Neutrophil (primary cell): ENCODE results near the gene ATP9A.

Source experiments
- H3K27ac ChIP-seq: fragments of 200-600 bp; sonication (generic); 2 replicates; pipeline ENCODE4 v1.5.1; 2016; ENCODE audit warnings: mild to moderate bottlenecking, moderate library complexity
- H3K27me3 ChIP-seq: fragments of 200-600 bp; sonication (generic); 2 replicates; pipeline ENCODE4 v1.6.0; 2016; ENCODE audit warnings: mild to moderate bottlenecking
- H3K36me3 ChIP-seq: fragments of 200-600 bp; sonication (generic); 2 replicates; pipeline ENCODE4 v1.5.1; 2017
- H3K4me1 ChIP-seq, 2 experiments: fragments of 200-600 bp in 1 of 2; sonication (generic) in 1 of 2; 1 replicate in 1 of 2; 2 replicates in 1 of 2; pipeline versions ENCODE4 v1.5.1 to v1.6.1; 2013 to 2016; ENCODE audit warnings: low read depth in 1 of 2, low read length in 1 of 2, mild to moderate bottlenecking in 1 of 2, moderate library complexity in 1 of 2; ENCODE audit not compliant: control insufficient read depth in 1 of 2, insufficient read depth in 1 of 2
- H3K4me3 ChIP-seq, 2 experiments: fragments of 200-600 bp in 1 of 2; sonication (generic) in 1 of 2; 1 replicate in 1 of 2; 2 replicates in 1 of 2; pipeline ENCODE4 v1.5.1; 2013 to 2016; ENCODE audit warnings: low read depth in 1 of 2, low read length in 1 of 2, mild to moderate bottlenecking in 1 of 2, moderate library complexity in 1 of 2
- H3K9me3 ChIP-seq: fragments of 200-600 bp; sonication (generic); 2 replicates; pipeline ENCODE4 v1.5.1; 2016
- TF ChIP-seq, protein P1 (sequence below): fragments of 200-600 bp; sonication (generic); IDR thresholded peaks from 2 replicates; pipeline ENCODE4 v1.5.1; 2016; ENCODE audit warnings: antibody characterized with exemption

Gene ATP9A

DNA sequence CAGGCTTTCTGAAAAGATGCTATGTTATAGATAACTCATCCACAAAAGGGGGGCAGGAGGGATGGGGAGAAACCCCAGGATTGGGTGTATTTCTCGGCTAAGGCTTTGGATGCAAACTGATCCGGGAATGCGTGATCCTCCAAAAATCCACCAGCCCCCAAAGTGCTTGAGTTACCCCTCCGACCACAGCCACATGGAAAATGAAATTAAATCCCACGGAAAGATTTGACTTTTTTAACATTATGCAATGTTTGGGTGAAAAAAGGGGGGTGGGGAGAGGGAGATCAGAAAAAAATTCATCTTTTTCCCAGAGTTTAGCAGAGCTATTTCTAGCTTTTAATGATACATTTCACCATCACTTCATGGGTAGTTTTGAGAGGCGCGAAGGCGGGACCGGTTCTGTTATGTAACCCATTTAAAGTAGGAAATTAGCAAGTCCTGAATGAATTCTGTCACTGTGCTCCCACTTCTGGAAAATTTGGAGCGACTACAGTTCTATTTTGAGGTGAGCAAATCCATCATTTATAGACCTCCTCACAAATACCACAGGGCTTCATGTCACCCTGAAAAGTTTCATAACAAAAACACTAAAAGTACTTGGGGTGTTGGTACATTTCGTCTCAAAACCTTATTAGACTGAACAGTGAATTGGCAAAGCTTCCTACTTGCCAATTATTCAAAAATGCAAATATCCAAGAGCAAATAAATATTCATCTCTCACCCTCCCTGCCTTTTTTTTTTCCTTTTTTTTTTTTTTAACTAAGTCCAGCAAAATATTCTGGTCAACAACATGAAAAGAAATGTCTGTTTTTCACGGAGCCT, 173.7 kb downstream of the ATP9A start:
- Histone ChIP-seq H3K36me3 (no peaks in the 10 kb centered on the region), H3K9me3 (no peaks in the 10 kb centered on the region), H3K27me3 (peaks cover 3% of the 10 kb centered on the region), H3K4me1 (peaks cover 14 to 19% of the 10 kb centered on the region in 2 experiments), H3K27ac (no peak overlapping the region), H3K4me3 (no peak overlapping the region)
- TF ChIP-seq, protein P1, sequence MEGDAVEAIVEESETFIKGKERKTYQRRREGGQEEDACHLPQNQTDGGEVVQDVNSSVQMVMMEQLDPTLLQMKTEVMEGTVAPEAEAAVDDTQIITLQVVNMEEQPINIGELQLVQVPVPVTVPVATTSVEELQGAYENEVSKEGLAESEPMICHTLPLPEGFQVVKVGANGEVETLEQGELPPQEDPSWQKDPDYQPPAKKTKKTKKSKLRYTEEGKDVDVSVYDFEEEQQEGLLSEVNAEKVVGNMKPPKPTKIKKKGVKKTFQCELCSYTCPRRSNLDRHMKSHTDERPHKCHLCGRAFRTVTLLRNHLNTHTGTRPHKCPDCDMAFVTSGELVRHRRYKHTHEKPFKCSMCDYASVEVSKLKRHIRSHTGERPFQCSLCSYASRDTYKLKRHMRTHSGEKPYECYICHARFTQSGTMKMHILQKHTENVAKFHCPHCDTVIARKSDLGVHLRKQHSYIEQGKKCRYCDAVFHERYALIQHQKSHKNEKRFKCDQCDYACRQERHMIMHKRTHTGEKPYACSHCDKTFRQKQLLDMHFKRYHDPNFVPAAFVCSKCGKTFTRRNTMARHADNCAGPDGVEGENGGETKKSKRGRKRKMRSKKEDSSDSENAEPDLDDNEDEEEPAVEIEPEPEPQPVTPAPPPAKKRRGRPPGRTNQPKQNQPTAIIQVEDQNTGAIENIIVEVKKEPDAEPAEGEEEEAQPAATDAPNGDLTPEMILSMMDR, result no peak

DNA sequence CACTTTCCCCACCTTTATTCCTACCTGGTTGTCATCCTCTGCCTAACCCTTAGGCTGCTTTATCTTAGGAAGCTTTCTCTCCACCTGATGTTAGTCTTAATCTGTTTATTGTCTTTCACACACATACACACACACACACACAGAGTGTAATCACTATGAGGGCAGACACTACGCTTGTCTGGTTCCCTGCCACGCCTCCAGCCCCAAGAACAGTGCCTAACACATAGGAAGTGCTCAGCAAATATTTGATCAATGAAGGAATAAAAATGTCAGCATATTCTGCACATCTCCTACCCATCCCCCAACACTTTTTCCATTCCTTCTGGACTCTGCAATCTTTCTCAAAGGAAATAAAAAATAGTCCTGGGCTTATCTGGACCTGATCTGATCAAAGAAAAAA, 174.6 kb downstream of the ATP9A start:
- no peak overlapping the region for H3K27ac ChIP-seq
- H3K4me1 ChIP-seq, result peaks cover 14 to 19% of the 10 kb centered on the region in 2 experiments
- no peak overlapping the region for H3K4me3 ChIP-seq
- no peaks in the 10 kb centered on the region for H3K9me3 ChIP-seq
- TF ChIP-seq, protein P1, result no peak
- no peaks in the 10 kb centered on the region for H3K36me3 ChIP-seq
- H3K27me3 ChIP-seq, result peaks cover 3% of the 10 kb centered on the region

DNA sequence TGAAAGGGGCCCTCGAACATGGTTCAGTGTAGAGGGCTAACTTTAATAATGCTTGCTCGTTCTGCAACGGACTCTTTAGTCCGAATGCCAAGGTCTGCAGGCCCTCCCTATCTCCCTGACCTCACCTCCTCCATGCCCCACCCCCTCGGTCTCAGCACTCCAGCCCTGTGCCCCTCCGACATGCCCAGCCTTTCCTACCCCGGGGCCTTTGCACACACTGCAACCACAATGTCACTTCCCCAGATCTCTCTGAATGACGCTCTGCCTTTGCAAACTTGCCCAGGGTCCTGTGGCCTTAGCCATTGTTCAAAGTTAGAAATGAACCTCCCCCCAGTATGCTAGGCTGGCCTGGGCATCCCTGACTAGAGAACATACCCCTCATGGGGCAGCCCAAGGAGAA, 175.6 kb downstream of the ATP9A start:
- no peak overlapping the region for H3K27ac ChIP-seq
- H3K4me1 ChIP-seq, result peaks cover 14 to 19% of the 10 kb centered on the region in 2 experiments
- H3K4me3 ChIP-seq, result no peak overlapping the region
- TF ChIP-seq, protein P1, result no peak
- no peaks in the 10 kb centered on the region for H3K9me3 ChIP-seq
- H3K27me3 ChIP-seq, result peaks cover 3% of the 10 kb centered on the region
- no peaks in the 10 kb centered on the region for H3K36me3 ChIP-seq

DNA sequence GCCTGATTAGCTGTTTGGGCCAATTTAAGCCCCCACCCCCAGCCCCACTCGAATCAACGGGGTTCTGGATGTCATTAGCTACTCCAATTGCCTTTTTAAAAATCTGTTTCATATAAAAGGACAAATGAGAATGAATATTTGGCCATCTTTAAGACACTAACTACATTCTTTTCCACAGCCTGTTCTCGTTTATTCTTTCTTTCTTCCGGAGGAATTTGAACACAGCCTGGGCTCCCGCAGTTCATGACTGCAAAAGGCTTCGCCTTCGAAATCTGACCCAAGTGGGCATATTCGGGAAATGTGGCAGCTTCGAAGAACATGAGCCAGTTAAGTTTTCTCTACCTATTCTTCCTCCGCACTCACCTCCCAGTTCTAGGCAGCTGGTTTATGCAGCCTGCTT, 176.3 kb downstream of the ATP9A start:
- H3K4me1 ChIP-seq, result peaks cover 14 to 19% of the 10 kb centered on the region in 2 experiments
- H3K9me3 ChIP-seq, result no peaks in the 10 kb centered on the region
- no peaks in the 10 kb centered on the region for H3K36me3 ChIP-seq
- H3K27ac ChIP-seq, result no peak overlapping the region
- no peak overlapping the region for H3K4me3 ChIP-seq
- peaks cover 3% of the 10 kb centered on the region for H3K27me3 ChIP-seq
- TF ChIP-seq, protein P1, result no peak

DNA sequence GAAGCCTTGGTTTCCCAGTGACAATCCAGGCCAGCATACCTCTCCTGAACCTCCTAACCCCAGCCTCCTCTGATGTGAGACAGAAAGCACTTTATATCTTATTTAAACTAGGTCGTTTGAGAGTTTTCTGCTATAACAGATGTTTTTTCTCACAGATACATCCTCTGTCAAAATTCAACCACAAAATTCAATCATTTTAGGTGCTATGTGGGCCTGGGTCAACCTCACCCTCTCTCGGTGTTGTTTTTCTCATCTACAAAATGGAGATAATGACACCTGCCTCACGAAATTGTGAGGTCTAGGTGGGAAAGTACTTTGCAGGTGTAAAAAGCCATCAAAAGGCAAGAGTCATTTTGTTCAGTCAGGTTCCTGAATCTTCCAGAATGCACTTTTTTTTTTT, 179.4 kb downstream of the ATP9A start:
- Histone ChIP-seq H3K27ac (no peak overlapping the region), H3K4me3 (no peak overlapping the region), H3K36me3 (no peaks in the 10 kb centered on the region), H3K9me3 (no peaks in the 10 kb centered on the region), H3K27me3 (no peaks in the 10 kb centered on the region), H3K4me1 (no peaks in the 10 kb centered on the region)
- TF ChIP-seq, protein P1, result no peak
